ENCODE results near the gene KIAA1586.
"Not testable (repeated sequence)": the region's sequence is repeated elsewhere in the genome, so short reads cannot be mapped to it uniquely, and the experiment has no call there.

Gene KIAA1586

GRCh38 chr6:57047257-57047585 is 728 bp downstream of the KIAA1586 start:
- DNase-seq, result not testable (repeated sequence)

GRCh38 chr6:57047859-57048258 is 1.4 kb downstream of the KIAA1586 start:
- DNase-seq, result not testable (repeated sequence)

- DNase-seq, result no peak
These were observed 2.1 kb downstream of the KIAA1586 start for GRCh38 chr6:57048577-57048976.

GRCh38 chr6:57063847-57064246 is 17.4 kb downstream of the KIAA1586 start:
- DNase-seq, result no peak

GRCh38 chr6:57064809-57065208 is 18.3 kb downstream of the KIAA1586 start:
- no peak for DNase-seq

GRCh38 chr6:57068061-57068460 is 21.6 kb downstream of the KIAA1586 start:
- DNase-seq, result no peak

GRCh38 chr6:57069228-57069627 is 22.7 kb downstream of the KIAA1586 start:
- no peak for DNase-seq

GRCh38 chr6:57069920-57070331 is 23.4 kb downstream of the KIAA1586 start:
- no peak for DNase-seq

GRCh38 chr6:57072108-57072507 is 25.6 kb downstream of the KIAA1586 start:
- DNase-seq, result no peak

- no peak for DNase-seq
These were observed 27.9 kb downstream of the KIAA1586 start for GRCh38 chr6:57074383-57074782.

GRCh38 chr6:57075092-57075491 is 28.6 kb downstream of the KIAA1586 start:
- DNase-seq, result no peak

- no peak for DNase-seq
These were observed 32.2 kb downstream of the KIAA1586 start for GRCh38 chr6:57078531-57079207.

- DNase-seq, result no peak
These were observed 39.0 kb downstream of the KIAA1586 start for GRCh38 chr6:57085471-57085870.

GRCh38 chr6:57086843-57087242 is 40.4 kb downstream of the KIAA1586 start:
- DNase-seq, result no peak

- no peak for DNase-seq
These were observed 41.4 kb downstream of the KIAA1586 start for GRCh38 chr6:57087916-57088315.

- DNase-seq, result no peak
These were observed 42.8 kb downstream of the KIAA1586 start for GRCh38 chr6:57089265-57089664.

- DNase-seq, result peak; percentile 57 to 99 (median 96)
These were observed 43.4 kb downstream of the KIAA1586 start, which contains the start of gene ZNF451 for GRCh38 chr6:57089687-57090457. Gene ZNF451, plus strand, starts transcription at chr6:57090188. Its CDS starts 66 bp downstream, at chr6:57090254.

GRCh38 chr6:57090458-57091067 is 44.1 kb downstream of the KIAA1586 start:
- not testable (repeated sequence) for DNase-seq

- DNase-seq, result not testable (repeated sequence)
These were observed 44.9 kb downstream of the KIAA1586 start for GRCh38 chr6:57091375-57091774.

GRCh38 chr6:57094689-57095088 is 48.2 kb downstream of the KIAA1586 start:
- no peak for DNase-seq

- no peak for DNase-seq
These were observed 51.1 kb downstream of the KIAA1586 start for GRCh38 chr6:57097596-57097995.

GRCh38 chr6:57102976-57103375 is 56.5 kb downstream of the KIAA1586 start:
- no peak for DNase-seq

- DNase-seq, result no peak
These were observed 57.8 kb downstream of the KIAA1586 start for GRCh38 chr6:57104336-57104735.

Measured in hypothalamus (tissue), 51 donors.